Smooth muscle cell of bladder (primary cell): ENCODE data around the gene SYVN1. TPM values are rescaled to one million over a fixed set of nuclear protein-coding genes. Genes with fewer than 3 reads are reported as not detected.

Source experiments
- total RNA-seq: library from RNA; depleted of rRNA; stranded (reverse); fragments of >200 nt; gene quantifications from 2 replicates; pipeline ENCODE4 v1.2.3, GENCODE V29; 2014

SYVN1 gene
- 16.8 and 18.1 TPM in 2 replicates for total RNA-seq

GRCh38 chr11:65134240-65134951 is at the start of gene SYVN1:
TSS of gene SYVN1 (minus strand) at chr11:65134519. CDS start at chr11:65133601, 918 bp downstream.

GRCh38 chr11:65181569-65182257 is 47.4 kb upstream of the SYVN1 start, which contains the start of gene CAPN1:
TSS of gene CAPN1 (plus strand) at chr11:65181928. CDS start at chr11:65182702, 774 bp downstream.

GRCh38 chr11:65170058-65170534 is 35.8 kb upstream of the SYVN1 start, which contains the start of gene SPDYC:
TSS of gene SPDYC (plus strand) at chr11:65170233. CDS start at chr11:65171358, 1,125 bp downstream.

GRCh38 chr11:65121865-65122696 is 12.2 kb downstream of the SYVN1 start, which contains the start of the genes FAU and MRPL49:
TSS of gene FAU (minus strand) at chr11:65122134. CDS start at chr11:65121813, 321 bp downstream.
TSS of gene MRPL49 (plus strand) at chr11:65122321. CDS start at chr11:65122347, 26 bp downstream.

GRCh38 chr11:65117206-65118096 is 16.9 kb downstream of the SYVN1 start, which contains the start of gene ZNHIT2:
TSS of gene ZNHIT2 (minus strand) at chr11:65117701. CDS start at chr11:65117653, 48 bp downstream.

GRCh38 chr11:65111744-65112545 is 22.4 kb downstream of the SYVN1 start, which contains the start of gene TM7SF2:
TSS of gene TM7SF2 (plus strand) at chr11:65111872. CDS start at chr11:65112016, 144 bp downstream.

GRCh38 chr11:65095974-65096806 is 38.1 kb downstream of the SYVN1 start, which contains the start of gene VPS51:
TSS of gene VPS51 (plus strand) at chr11:65096214. CDS start at chr11:65096251, 37 bp downstream.

GRCh38 chr11:65083834-65084597 is 50.3 kb downstream of the SYVN1 start, which contains the start of the genes CDCA5 and ZFPL1:
TSS of gene CDCA5 (minus strand) at chr11:65084040. CDS start at chr11:65083978, 62 bp downstream.
TSS of gene ZFPL1 (plus strand) at chr11:65084222. CDS start at chr11:65084699, 477 bp downstream.

Other genes with a start within 250 kb of the SYVN1 start
- 6.5 and 8.0 TPM in 2 replicates for gene ATG2A, start 217.3 kb downstream of the SYVN1 start, total RNA-seq
- gene PPP2R5B, start 209.8 kb downstream of the SYVN1 start, total RNA-seq = 6.7 and 11.2 TPM in 2 replicates
- not detected in 2 replicates for gene GPHA2, start 198.6 kb downstream of the SYVN1 start, total RNA-seq
- not detected in 2 replicates for gene MAJIN, start 162.4 kb downstream of the SYVN1 start, total RNA-seq
- gene BATF2, start 137.5 kb downstream of the SYVN1 start, total RNA-seq = 0.37 and 0.71 TPM in 2 replicates
- gene ARL2, start 120.4 kb downstream of the SYVN1 start, total RNA-seq = 77.1 and 85.5 TPM in 2 replicates
- 4.8 and 6.9 TPM in 2 replicates for gene SNX15, start 107.1 kb downstream of the SYVN1 start, total RNA-seq
- gene SAC3D1, start 93.3 kb downstream of the SYVN1 start, total RNA-seq = 5.0 and 6.4 TPM in 2 replicates
- gene NAALADL1, start 76.0 kb downstream of the SYVN1 start, total RNA-seq = 23.9 and 27.7 TPM in 2 replicates
- 0.85 and 1.2 TPM in 2 replicates for gene CDCA5, start 50.5 kb downstream of the SYVN1 start, total RNA-seq
- gene ZFPL1, start 50.3 kb downstream of the SYVN1 start, total RNA-seq = 36.1 and 36.6 TPM in 2 replicates
- 150 and 176 TPM in 2 replicates for gene VPS51, start 38.3 kb downstream of the SYVN1 start, total RNA-seq
- gene TM7SF2, start 22.6 kb downstream of the SYVN1 start, total RNA-seq = 22.8 and 28.9 TPM in 2 replicates
- gene ZNHIT2, start 16.8 kb downstream of the SYVN1 start, total RNA-seq = 6.3 and 7.5 TPM in 2 replicates
- 477 and 542 TPM in 2 replicates for gene FAU, start 12.4 kb downstream of the SYVN1 start, total RNA-seq
- gene MRPL49, start 12.2 kb downstream of the SYVN1 start, total RNA-seq = 34.8 and 41.3 TPM in 2 replicates
- gene SPDYC, start 35.7 kb upstream of the SYVN1 start, total RNA-seq = not detected in 2 replicates
- 65.3 and 72.6 TPM in 2 replicates for gene CAPN1, start 47.4 kb upstream of the SYVN1 start, total RNA-seq
- gene POLA2, start 127.4 kb upstream of the SYVN1 start, total RNA-seq = 1.4 and 1.5 TPM in 2 replicates
- gene CDC42EP2, start 180.3 kb upstream of the SYVN1 start, total RNA-seq = 15.0 and 23.2 TPM in 2 replicates
- gene DPF2, start 199.3 kb upstream of the SYVN1 start, total RNA-seq = 26.5 and 27.7 TPM in 2 replicates
- gene TIGD3, start 220.2 kb upstream of the SYVN1 start, total RNA-seq = 0.14 and 0.18 TPM in 2 replicates
- gene SLC25A45, start 248.1 kb upstream of the SYVN1 start, total RNA-seq = 1.6 and 1.9 TPM in 2 replicates